ENCODE measurements around the gene COP1.

- TF ChIP-seq JUN (CRISPR knock-in tag; IDR thresholded peaks at IDR 0.05), result no peak
- TF ChIP-seq, protein P1, sequence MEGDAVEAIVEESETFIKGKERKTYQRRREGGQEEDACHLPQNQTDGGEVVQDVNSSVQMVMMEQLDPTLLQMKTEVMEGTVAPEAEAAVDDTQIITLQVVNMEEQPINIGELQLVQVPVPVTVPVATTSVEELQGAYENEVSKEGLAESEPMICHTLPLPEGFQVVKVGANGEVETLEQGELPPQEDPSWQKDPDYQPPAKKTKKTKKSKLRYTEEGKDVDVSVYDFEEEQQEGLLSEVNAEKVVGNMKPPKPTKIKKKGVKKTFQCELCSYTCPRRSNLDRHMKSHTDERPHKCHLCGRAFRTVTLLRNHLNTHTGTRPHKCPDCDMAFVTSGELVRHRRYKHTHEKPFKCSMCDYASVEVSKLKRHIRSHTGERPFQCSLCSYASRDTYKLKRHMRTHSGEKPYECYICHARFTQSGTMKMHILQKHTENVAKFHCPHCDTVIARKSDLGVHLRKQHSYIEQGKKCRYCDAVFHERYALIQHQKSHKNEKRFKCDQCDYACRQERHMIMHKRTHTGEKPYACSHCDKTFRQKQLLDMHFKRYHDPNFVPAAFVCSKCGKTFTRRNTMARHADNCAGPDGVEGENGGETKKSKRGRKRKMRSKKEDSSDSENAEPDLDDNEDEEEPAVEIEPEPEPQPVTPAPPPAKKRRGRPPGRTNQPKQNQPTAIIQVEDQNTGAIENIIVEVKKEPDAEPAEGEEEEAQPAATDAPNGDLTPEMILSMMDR (IDR thresholded peaks at IDR 0.05), result no peak
- no peak for TF ChIP-seq ZNF121 (CRISPR knock-in tag; IDR thresholded peaks at IDR 0.05)
- no peak for TF ChIP-seq ZNF232 (CRISPR knock-in tag; IDR thresholded peaks at IDR 0.05)
- TF ChIP-seq, protein P2, sequence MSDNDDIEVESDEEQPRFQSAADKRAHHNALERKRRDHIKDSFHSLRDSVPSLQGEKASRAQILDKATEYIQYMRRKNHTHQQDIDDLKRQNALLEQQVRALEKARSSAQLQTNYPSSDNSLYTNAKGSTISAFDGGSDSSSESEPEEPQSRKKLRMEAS (CRISPR knock-in tag; IDR thresholded peaks at IDR 0.05), result no peak
These were observed 3.4 kb downstream of the COP1 start for GRCh38 chr1:176203735-176204134.
